KG1 (cell line): Measurements from ENCODE around the gene MAGEC3.

Experiments used
- DNase-seq: peaks from one replicate; lab custom pipeline; 2025; lab: John Stamatoyannopoulos, UW

MAGEC3 gene

DNA sequence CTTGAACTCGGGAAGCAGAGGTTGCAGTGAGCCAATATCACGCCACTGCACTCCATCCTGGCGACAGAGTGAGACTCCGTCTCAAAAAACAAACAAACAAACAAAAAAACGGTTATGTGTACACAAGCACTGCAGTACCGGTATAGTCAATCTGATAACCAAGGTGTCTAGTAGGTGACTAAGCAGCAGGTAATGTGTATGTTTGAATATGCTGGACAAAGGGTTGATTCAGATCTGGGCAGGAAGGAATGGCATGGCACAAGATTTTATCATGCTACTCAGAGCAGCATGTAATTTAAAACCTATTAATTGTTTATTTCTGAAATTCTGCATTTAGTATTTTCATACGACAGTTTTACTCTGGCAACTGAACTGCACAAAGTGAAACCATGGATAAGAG lies 107.3 kb downstream of the MAGEC3 start:
- DNase-seq = no peak

GRCh38 chrX:141947350-141947749 lies 109.2 kb downstream of the MAGEC3 start:
- no peak for DNase-seq
